Kidney epithelial cell (primary cell): Measurements from ENCODE around the gene PDIA5. TPM values are rescaled to one million over a fixed set of nuclear protein-coding genes. Genes with fewer than 3 reads are reported as not detected.

ENCODE experiments used
- DNase-seq: peaks from one replicate; pipeline ENCODE4 v3.0.0-alpha.2; 2010; ENCODE audit warnings: low read depth
- H3K27me3 ChIP-seq: 2 replicates; pipeline ENCODE4 v1.6.0; 2011; ENCODE audit warnings: low read length; ENCODE audit not compliant: control insufficient read depth, insufficient read depth
- H3K36me3 ChIP-seq: 2 replicates; pipeline ENCODE4 v1.5.1; 2011; ENCODE audit warnings: low read length; ENCODE audit not compliant: control insufficient read depth, insufficient read depth
- H3K4me3 ChIP-seq: 2 replicates; pipeline ENCODE4 v1.5.1; 2011; ENCODE audit warnings: low read depth, mild to moderate bottlenecking, control low read depth, low read length
- CTCF ChIP-seq: IDR thresholded peaks from 2 replicates; pipeline ENCODE4 v1.5.1; 2011; ENCODE audit warnings: mild to moderate bottlenecking, moderate library complexity, low read length, control low read depth, inconsistent platforms; ENCODE audit not compliant: insufficient read depth, poor library complexity, severe bottlenecking
- total RNA-seq: library from RNA; depleted of rRNA; stranded (reverse); fragments of >200 nt; gene quantifications from 2 replicates; pipeline ENCODE4 v1.2.3, GENCODE V29; 2015

PDIA5 gene
- total RNA-seq, 1 donor from 2014 or later = 18.8 TPM

- H3K36me3 ChIP-seq = no peaks in the 10 kb centered on the region
- TF ChIP-seq CTCF = no peak
Observed at GRCh38 chr3:123046262-123047061, 20.4 kb upstream of the PDIA5 start.

GRCh38 chr3:123047062-123047319 is 19.8 kb upstream of the PDIA5 start:
- no peak for DNase-seq
- no peak for TF ChIP-seq CTCF
- Histone ChIP-seq H3K27me3 (peaks cover 3% of the 10 kb centered on the region), H3K36me3 (no peaks in the 10 kb centered on the region), H3K4me3 (no peak overlapping the region)

More at GRCh38 chr3:123046262-123047061, 20.4 kb upstream of the PDIA5 start:
- Histone ChIP-seq H3K4me3 (no peak overlapping the region), H3K27me3 (peaks cover 6% of the 10 kb centered on the region)
- DNase-seq = no peak

- no peak for TF ChIP-seq CTCF
- peaks cover 2% of the 10 kb centered on the region for H3K27me3 ChIP-seq
- no peak overlapping the region for H3K4me3 ChIP-seq
- no peaks in the 10 kb centered on the region for H3K36me3 ChIP-seq
- no peak for DNase-seq
Observed at GRCh38 chr3:123048480-123049237, 18.2 kb upstream of the PDIA5 start.

- peaks cover 2% of the 10 kb centered on the region for H3K27me3 ChIP-seq
- H3K4me3 ChIP-seq = no peak overlapping the region
- no peaks in the 10 kb centered on the region for H3K36me3 ChIP-seq
- no peak for TF ChIP-seq CTCF
- DNase-seq = no peak
Observed at GRCh38 chr3:123050666-123051065, 16.2 kb upstream of the PDIA5 start.

- DNase-seq = no peak
- no peak for TF ChIP-seq CTCF
- H3K4me3 ChIP-seq = no peak overlapping the region
- H3K36me3 ChIP-seq = no peaks in the 10 kb centered on the region
- peaks cover 2% of the 10 kb centered on the region for H3K27me3 ChIP-seq
Observed at GRCh38 chr3:123053107-123053506, 13.7 kb upstream of the PDIA5 start.
